Ureter (tissue), 1 donor: ENCODE measurements around the gene SF3B1. TPM values are rescaled to one million over a fixed set of nuclear protein-coding genes. Genes with fewer than 3 reads are reported as not detected.
"Not testable (repeated sequence)": the region's sequence is repeated elsewhere in the genome, so short reads cannot be mapped to it uniquely, and the experiment has no call there.

Source experiments
- DNase-seq: peaks from one replicate; pipeline ENCODE4 v3.0.0-alpha.2; 2020; ENCODE audit warnings: low spot score
- total RNA-seq: library from RNA; stranded (reverse); gene quantifications from one replicate; pipeline ENCODE4 v1.2.4, GENCODE V29; 2023
- donor health status: DM: yes; HTN: yes; CAD: no.

SF3B1 gene
- total RNA-seq, 1 donor from 2014 or later: 313 TPM

DNA sequence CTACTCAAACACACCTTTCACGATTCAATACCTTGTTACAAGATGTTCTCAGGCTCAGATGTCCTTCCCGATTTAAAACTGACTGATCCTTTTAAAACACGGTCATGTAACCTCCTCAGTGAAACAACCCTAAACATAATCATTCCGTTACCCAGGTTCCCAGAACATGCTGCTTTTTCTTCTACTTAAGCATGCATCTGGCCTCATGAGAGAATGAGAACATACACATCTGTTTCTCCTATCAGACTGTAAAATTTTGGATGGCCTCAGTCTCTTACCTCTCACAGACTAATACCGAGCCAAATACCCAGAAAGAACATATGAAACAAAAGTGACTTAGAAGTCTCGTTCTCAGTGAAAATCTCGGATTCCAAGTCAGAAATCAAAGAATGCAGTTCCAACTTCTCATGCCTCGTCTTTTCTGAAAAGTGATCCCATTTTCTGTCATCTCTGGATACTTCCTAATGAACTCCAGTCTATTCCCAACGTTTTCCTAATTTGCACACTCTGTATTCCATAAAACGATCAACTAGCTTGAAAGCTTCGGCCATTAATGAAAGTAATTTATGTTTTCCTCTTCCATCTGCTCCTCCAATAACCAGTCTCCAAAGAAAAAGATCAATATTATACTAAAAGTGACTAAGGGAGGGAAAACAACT, 919 bp downstream of the SF3B1 start:
- no peak for DNase-seq

DNA sequence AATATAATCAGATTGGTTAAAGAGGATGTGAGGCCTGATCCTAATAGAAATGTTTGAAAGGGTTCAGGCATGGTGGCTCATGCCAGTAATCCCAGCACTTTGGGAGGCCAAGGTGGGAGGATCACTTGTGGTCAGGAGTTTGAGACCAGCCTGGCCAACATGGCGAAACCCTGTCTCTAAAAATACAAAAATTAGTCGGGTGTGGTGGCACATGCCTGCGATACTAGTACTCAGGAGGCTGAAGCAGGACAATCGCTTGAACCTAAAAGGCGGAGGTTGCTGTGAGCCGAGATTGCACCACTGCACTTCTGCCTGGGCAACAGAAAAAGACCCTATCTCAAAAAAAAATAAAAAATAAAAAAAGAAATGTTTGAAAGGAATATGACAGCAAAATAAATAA, 2.3 kb downstream of the SF3B1 start:
- not testable (repeated sequence) for DNase-seq

DNA sequence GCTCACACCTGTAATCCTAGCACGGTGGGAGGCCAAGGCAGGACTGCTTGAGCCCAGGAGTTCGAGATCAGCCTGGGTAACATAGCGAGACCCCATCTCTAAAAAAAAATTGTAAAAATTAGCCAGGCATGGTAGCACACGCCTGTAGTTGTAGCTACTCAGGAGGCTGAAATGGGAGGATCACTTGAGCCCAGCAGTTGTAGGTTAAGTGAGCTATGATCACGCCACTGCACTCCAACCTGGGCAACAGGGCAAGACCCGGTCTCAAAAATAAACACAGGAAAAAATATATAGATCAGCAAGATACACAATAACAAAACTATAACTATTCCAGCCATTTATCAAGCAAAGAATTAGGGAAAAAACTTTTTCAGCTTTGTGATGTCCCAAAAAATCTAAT, 3.0 kb downstream of the SF3B1 start:
- DNase-seq: no peak

DNA sequence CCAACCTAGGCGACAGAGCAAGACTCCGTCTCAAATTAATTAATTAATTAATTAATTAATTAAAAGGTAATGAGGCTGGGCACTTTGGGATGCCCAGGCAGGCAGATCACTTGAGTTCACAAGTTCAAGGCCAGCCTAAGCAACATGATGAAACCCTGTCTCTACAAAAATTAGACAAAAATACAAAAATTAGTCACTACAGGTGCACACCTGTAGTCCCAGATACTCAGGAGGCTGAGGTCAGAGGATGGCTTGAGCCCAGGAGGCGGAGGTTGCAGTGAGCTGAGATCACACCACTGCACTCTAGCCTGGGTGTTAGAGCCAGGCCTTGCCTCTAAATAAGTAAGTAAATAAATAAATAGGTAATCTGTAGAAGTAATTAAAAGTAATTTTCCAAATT, 6.8 kb downstream of the SF3B1 start:
- DNase-seq: no peak

DNA sequence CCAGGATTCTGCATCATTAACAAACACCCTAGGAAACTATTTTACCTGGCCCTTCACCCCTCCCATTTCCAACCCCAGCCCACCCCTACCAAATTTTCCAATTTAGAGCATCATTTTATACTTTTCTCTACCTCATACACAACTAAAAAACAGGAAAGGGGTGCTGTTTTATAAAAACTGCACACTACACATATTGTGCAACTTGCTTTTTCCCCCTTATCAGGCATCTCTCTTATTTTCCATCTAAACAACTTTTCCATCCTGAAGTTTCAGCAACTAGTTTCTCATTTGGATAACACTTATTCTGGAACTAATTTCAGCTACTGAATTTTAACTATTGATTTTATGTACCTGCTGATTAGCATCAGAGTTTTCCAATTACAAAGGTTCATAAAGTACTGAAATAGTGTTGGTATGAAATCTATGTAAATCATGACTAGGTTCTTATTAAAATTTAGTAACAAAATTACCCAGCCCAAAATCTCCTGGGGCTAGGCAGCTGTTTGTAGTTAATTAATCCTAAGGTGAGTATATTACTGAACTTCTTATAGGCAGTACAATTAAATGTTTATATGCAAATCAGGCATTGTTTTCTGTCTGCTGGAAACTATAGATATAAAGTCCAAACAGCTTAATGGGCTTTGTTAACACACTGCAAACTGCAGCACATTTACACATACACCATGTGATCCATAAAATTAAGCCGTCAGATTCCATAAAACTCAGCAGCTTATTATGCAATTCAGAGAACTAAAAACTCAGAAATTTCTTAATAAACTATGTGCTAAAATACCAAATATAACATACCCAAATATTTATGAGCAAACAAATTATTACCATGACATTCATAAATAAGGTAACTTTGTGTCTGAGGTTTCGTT, 7.9 kb downstream of the SF3B1 start:
- no peak for DNase-seq

GRCh38 chr2:197425550-197425949, 9.3 kb downstream of the SF3B1 start:
- no peak for DNase-seq

DNA sequence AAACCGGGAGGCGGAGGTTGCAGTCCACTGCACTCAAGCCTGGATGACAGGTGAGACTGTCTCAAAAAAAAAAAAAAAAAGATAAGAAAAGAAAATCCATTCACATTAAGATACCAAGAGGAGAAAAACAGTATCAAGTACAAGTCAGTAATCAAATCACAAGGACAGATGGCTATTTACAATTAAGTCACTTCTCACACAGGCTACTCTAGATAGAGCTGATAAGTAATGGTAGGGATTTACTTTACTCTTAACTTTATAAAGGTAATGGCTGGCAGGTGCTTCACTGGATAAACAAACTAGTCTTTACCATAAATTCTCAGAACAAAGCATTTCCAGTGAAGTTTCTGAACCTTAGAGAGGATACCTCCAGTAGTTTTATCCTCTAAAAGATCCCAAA, 11.5 kb downstream of the SF3B1 start:
- DNase-seq: no peak

DNA sequence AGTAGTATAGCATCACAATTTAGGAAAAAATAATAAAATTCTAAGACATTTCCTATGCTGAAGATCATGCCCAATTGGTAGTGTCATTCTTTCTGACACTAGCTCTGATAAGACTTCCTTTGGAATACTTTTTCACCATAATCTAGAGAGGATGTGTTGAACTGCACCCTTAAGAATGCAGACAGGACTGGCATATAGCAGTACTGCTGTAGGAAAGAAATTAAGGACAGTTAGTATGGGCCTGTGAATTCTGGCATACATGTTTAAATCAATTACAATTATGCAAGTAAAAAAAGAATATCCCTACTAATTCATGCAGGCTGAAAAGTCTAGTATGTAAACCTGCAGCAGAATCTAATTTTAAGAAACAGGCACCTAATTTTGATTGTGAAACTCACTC, 15.4 kb downstream of the SF3B1 start:
- DNase-seq: no peak

- DNase-seq: no peak
Measured at GRCh38 chr2:197416268-197416667, 18.6 kb downstream of the SF3B1 start.

DNA sequence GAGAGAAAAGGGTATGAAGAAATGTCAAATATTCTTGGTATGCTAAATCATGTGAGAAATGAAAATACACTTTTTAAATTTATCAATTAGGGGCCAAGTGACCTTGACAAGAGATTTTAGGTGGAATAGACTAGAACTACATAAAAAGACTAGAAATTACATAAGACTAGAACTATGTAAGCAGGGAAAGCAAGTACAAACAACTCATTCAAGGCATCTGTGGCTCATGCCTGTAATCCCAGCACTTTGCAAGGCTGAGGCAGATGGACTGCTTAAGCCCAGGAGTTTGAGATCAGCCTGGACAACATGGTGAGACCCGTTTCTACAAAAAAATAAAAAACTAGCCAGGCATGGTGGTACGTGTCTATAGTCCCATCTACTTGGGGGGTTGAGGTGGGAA, 20.3 kb downstream of the SF3B1 start:
- no peak for DNase-seq

DNA sequence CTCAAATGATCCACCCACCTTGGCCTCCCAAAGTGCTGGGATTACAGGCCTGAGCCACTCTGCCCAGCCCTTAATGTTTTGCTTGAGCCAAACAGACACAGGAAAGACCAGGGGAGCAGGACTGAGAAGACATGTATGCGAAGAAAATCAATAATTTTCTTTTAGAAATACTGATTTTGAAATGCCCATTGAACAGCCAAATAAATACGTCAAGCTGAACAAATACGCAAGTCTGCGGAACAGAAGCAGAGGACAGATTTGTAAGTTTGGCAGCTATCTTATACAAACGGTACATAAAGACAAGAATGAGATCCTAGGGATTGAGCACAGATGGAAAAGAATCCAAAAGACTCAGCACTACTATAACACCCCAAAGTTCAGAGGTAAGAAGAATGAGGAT, 20.8 kb downstream of the SF3B1 start:
- no peak for DNase-seq

- no peak for DNase-seq
Measured at GRCh38 chr2:197405582-197405981, 29.2 kb downstream of the SF3B1 start.

- DNase-seq: no peak
Measured at GRCh38 chr2:197399887-197400540, 34.8 kb downstream of the SF3B1 start.

DNA sequence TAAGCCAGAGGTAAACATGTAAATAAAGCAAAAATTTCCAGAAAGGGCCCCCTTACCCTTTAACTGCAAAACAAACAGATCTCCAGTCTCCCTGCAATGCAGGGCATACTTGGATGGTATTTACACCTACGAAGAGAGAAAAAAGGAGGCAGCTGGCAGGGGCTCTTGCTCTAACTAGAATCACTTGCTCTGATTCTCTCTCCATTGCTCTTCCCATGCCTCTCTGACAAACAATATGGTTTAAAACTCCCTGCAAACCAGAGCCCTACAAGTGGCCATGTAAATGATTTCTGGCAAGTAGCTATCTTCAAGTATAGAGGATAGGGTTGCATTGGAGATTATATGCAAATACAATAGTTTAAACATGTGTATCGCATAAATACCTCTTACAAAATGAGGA, 35.9 kb downstream of the SF3B1 start:
- DNase-seq: no peak

DNA sequence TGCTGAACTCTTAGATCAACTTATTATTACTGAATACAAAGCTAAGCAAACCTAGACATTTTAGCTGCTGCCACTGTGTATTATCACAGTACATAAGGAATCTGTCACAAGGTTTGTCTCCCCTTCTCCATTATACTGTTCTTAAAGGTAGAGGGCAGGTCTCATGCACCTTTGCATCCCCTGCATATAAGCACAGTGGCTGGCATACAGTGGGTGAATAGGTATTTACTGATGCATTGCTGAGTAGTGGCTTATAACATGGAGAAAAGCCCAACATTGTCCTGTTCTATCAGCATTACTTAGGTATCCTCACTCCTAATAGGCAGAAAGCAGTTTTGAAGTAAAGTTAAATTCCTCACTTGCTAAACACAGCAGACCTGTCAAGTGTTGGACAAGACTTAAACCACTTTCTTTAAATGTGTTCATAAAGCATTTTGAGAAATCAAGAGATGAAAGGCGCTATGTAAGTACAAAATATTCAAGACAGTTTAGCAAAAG, 43.6 kb downstream of the SF3B1 start:
- no peak for DNase-seq

GRCh38 chr2:197388866-197389587, 45.8 kb downstream of the SF3B1 start:
- no peak for DNase-seq

DNA sequence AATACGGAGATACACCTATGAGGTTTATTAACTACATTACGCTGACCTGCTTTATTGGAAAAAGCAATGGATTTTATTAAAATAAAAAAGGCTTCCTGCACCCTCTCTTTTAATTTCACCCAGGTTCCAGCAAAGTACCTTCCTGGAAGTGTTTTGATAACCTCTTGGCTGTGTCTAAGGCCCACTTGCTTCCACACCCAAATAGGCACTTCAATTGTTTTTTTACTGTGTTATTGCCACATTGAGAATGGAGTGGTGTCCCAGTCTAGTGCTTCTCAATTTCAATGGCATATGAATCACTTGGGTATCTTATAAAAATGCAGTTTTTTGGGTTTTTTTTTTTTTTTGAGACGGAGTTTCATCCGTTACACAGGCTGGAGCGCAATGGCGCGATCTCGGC, 47.6 kb downstream of the SF3B1 start:
- no peak for DNase-seq

GRCh38 chr2:197386242-197386641, 48.6 kb downstream of the SF3B1 start:
- DNase-seq: no peak

- no peak for DNase-seq
Measured at GRCh38 chr2:197383825-197384224, 51.0 kb downstream of the SF3B1 start.

GRCh38 chr2:197381641-197382040, 53.2 kb downstream of the SF3B1 start:
- DNase-seq: no peak

GRCh38 chr2:197379918-197380309, 54.9 kb downstream of the SF3B1 start:
- DNase-seq: not testable (repeated sequence)
